Measurements from ENCODE around the gene ZBBX. TPM values are rescaled to one million over a fixed set of nuclear protein-coding genes. Genes with fewer than 3 reads are reported as not detected.

The ZBBX gene
- total RNA-seq, 4 donors from 2014 or later = not detected

DNA sequence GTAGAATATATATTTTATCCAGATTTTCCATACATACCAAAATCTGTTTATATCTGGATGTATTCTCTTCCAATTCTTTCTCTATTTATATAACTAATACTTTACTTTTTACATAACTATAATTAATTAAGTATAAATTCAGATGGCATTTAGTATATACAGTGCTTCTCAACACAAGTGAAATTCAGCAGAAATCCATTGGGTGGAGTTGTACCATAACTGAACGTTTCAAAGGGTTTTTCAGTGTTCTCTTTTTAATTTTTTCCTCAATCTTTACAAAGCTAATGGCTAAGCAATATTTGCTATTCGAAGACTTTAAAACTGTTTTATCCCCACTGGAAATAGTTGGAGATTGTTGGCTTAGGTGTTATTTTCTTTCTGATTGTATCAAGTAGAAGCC, 13.9 kb upstream of the ZBBX start:
- H3K4me3 ChIP-seq (ENCODE audit: low read depth, poor library complexity, severe bottlenecking) = no peak overlapping the region
- 41 to 43% methylated on average over 2 of the region's 2 CpGs for WGBS, 2 donors
- intact Hi-C loops (cut with DNase I; ENCODE audit: low total_unique reads) = no loop called here
- TF ChIP-seq, protein P1, sequence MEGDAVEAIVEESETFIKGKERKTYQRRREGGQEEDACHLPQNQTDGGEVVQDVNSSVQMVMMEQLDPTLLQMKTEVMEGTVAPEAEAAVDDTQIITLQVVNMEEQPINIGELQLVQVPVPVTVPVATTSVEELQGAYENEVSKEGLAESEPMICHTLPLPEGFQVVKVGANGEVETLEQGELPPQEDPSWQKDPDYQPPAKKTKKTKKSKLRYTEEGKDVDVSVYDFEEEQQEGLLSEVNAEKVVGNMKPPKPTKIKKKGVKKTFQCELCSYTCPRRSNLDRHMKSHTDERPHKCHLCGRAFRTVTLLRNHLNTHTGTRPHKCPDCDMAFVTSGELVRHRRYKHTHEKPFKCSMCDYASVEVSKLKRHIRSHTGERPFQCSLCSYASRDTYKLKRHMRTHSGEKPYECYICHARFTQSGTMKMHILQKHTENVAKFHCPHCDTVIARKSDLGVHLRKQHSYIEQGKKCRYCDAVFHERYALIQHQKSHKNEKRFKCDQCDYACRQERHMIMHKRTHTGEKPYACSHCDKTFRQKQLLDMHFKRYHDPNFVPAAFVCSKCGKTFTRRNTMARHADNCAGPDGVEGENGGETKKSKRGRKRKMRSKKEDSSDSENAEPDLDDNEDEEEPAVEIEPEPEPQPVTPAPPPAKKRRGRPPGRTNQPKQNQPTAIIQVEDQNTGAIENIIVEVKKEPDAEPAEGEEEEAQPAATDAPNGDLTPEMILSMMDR (IDR thresholded peaks at IDR 0.05) = no peak
- TF ChIP-seq POLR2A (IDR thresholded peaks at IDR 0.05) = no peak
- no peak for DNase-seq (ENCODE audit: low spot score in 2 of 2)

DNA sequence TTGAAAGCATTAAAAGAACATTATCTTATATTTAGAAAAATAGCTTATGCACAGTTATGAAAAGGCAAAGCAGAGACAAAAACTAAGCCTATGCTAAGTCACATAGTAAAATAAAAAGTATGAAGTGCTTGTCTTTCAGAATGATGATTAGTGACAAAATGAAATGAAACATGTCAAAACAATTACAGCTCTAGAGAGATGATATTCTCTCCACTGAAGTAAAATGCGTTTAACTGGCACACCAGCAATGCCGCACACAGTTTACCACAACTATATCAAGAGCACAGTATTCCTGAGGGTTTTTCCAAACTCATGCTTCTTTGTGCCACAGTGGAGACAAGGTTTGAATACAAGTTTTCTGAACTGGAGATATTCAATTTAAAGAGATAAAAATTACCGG, 2.1 kb upstream of the ZBBX start:
- intact Hi-C loops (cut with DNase I; ENCODE audit: low total_unique reads) = no loop called here
- H3K4me3 ChIP-seq (ENCODE audit: low read depth, poor library complexity, severe bottlenecking) = no peak overlapping the region
- WGBS, 2 donors = 89 to 90% methylated on average over 3 of the region's 3 CpGs
- TF ChIP-seq, protein P1 (IDR thresholded peaks at IDR 0.05) = no peak
- TF ChIP-seq POLR2A (IDR thresholded peaks at IDR 0.05) = no peak
- no peak for DNase-seq (ENCODE audit: low spot score in 2 of 2)

DNA sequence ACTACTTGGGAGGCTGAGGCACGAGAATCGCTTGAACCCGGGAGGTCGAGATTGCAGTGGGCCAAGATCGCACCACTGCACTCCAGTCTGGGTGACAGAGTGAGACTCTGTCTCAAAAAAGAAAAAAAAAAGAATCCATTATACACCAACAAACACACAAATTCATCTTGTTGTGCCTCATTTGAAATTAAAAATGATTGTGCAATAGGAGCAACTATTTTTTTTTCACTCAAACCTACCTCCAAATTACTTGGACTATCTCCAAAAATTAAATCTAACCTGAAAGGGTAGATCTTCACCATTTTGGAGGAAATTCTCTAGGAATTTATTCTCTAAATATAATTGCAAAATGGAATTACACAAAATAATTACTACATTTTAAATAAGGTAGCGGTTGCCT, 4.6 kb downstream of the ZBBX start:
- TF ChIP-seq, protein P1 (IDR thresholded peaks at IDR 0.05) = no peak
- TF ChIP-seq POLR2A (IDR thresholded peaks at IDR 0.05) = no peak
- H3K4me3 ChIP-seq (ENCODE audit: low read depth, poor library complexity, severe bottlenecking) = no peak overlapping the region
- no peak for DNase-seq (ENCODE audit: low spot score in 2 of 2)
- intact Hi-C loops (cut with DNase I; ENCODE audit: low total_unique reads) = no loop called here
- WGBS, 2 donors = 96 to 98% methylated on average over 6 of the region's 6 CpGs

DNA sequence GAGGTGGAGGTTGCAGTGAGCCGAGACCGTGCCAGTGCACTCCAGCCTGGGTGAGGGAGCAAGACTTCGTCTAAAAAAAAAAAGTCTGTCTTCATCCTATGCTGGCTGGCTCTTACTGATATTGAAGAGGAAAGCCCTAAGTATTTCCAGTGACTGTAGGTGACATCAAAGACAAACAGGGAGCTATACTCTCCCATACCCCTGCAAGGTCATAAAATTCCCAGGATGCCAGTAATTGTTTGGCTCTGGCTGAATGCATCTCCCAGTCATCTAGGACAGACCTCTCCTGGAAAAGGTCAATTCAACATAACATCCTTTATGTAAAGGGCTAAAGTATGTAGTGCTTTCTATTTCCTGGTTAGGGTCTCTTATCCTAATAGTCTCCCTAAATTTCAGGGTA, 8.0 kb downstream of the ZBBX start:
- TF ChIP-seq POLR2A (IDR thresholded peaks at IDR 0.05) = no peak
- TF ChIP-seq, protein P1 (IDR thresholded peaks at IDR 0.05) = no peak
- intact Hi-C loops (cut with DNase I; ENCODE audit: low total_unique reads) = no loop called here
- DNase-seq (ENCODE audit: low spot score in 2 of 2) = no peak
- no peak overlapping the region for H3K4me3 ChIP-seq (ENCODE audit: low read depth, poor library complexity, severe bottlenecking)
- 55 to 62% methylated on average over 3 of the region's 3 CpGs for WGBS, 2 donors

DNA sequence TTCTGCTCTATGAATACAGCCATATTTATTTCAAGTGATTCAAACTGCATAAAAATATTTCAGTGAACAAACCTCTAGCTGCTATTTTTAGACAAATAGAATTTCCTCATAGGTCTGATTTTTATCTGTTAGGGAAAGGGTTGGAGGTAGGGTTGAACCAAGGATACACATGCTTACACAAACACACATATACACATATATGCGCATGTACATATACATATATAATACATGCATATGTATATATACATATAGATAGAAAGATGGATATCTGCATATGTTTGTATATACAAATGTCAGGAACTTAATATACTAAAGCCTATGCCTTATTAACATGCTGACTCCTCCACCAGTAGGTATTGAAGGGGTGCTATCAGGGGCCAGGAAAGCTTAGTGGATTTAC, 18.1 kb downstream of the ZBBX start:
- no peak for DNase-seq (ENCODE audit: low spot score in 2 of 2)
- H3K4me3 ChIP-seq (ENCODE audit: low read depth, poor library complexity, severe bottlenecking) = no peak overlapping the region
- WGBS, 2 donors = 93 to 100% methylated on average over 1 of the region's 1 CpG
- intact Hi-C loops (cut with DNase I; ENCODE audit: low total_unique reads) = no loop called here
- TF ChIP-seq POLR2A (IDR thresholded peaks at IDR 0.05) = no peak
- TF ChIP-seq, protein P1 (IDR thresholded peaks at IDR 0.05) = no peak

DNA sequence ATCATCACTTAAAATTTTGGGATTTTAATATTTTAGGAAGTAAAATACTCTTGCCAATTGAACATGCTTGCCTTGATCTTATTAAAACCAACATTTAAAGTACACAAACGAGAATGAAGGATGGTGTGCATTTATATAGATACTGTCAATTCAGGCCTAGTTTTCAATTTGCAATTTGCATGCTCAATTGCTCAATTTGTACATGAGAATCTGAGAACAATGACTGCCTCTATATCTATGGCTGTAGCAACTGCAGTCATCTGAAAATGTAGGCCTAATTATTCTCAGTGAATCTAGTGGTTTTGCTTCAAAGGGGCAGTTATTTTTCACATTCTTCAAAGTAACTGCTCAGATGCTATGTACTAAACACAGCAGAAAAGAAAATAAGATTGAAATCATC, 18.8 kb downstream of the ZBBX start:
- H3K4me3 ChIP-seq (ENCODE audit: low read depth, poor library complexity, severe bottlenecking) = no peak overlapping the region
- TF ChIP-seq POLR2A (IDR thresholded peaks at IDR 0.05) = no peak
- TF ChIP-seq, protein P1 (IDR thresholded peaks at IDR 0.05) = no peak
- WGBS, 2 donors = 59 to 68% methylated on average over 1 of the region's 1 CpG
- intact Hi-C loops (cut with DNase I; ENCODE audit: low total_unique reads) = no loop called here
- no peak for DNase-seq (ENCODE audit: low spot score in 2 of 2)
